C1 segment of cervical spinal cord (tissue), 14 donors: ENCODE data around the gene GID4.

Experiments
- DNase-seq, 14 donors: peaks; one replicate each; lab custom pipeline; 2025; lab: John Stamatoyannopoulos, UW

The GID4 gene

GRCh38 chr17:18042983-18043382 is 3.8 kb downstream of the GID4 start:
- DNase-seq, result no peak

GRCh38 chr17:18043491-18043890 is 4.3 kb downstream of the GID4 start:
- DNase-seq, result no peak

GRCh38 chr17:18044609-18045008 is 5.4 kb downstream of the GID4 start:
- no peak for DNase-seq

GRCh38 chr17:18045691-18046350 is 6.6 kb downstream of the GID4 start:
- no peak for DNase-seq

- DNase-seq, result no peak
These were observed 16.4 kb downstream of the GID4 start for GRCh38 chr17:18055597-18055996.

GRCh38 chr17:18056214-18056613 is 17.0 kb downstream of the GID4 start:
- DNase-seq, result no peak

DNA sequence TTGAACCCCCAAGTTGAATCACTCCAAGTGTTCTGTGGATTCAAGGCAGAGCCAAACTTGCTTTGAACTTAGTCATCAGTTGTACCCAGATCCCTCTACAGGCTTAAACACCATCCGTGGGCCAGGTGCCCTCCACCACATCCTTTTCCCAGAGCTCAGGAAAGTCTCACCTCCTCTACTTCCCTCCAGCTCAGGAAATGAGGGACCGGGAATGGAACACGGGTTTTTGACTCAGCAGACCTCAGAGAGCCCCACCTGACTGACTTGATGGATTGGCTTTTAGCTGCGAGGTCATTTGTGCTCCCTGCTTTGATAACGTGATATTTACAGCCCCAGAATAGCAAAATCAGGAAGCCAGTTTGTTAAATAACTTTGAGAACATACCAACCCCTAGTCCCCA is 20.1 kb downstream of the GID4 start:
- DNase-seq, result no peak

- DNase-seq, result no peak
These were observed 24.8 kb downstream of the GID4 start for GRCh38 chr17:18064053-18064452.

DNA sequence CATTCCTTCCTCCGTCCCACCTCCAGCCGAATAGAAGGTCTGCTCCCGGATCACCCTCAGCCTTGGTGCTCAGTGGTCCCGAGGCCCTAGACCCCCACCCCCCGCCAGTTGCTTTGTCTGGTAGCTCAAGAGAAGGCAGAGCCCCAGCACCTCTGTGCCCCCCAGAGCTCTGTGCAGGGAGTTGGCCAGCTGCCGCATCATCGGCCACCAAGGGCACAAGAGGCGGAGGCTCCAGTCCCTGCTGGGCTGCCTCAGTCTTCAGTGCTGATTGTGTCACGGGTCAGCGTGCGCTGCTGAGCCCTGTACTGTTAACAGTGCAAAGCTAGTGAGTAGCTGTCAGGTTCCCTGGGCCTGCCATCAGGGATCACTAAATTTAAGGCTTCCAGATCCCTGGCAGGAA is 26.3 kb downstream of the GID4 start:
- DNase-seq, result no peak

- DNase-seq, result no peak
These were observed 27.7 kb downstream of the GID4 start for GRCh38 chr17:18066866-18067265.

DNA sequence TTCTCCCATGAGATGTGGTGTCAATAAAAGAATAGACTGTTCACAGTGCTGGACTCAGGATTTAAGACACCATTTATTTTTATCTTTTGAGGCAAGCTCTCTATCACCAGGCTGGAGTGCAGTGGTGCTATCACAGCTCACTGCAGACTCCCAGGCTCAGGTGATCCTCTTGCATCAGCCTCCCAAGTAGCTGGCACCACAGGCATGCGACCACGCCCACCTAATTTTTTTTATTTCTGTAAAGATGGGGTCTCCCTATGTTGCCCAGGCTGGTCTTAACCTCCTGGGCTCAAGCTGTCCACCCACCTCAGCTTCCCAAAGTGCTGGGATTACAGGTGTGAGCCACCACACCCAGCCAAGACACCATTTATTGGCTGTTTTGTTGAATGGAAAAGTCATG is 29.9 kb downstream of the GID4 start:
- DNase-seq, result no peak

DNA sequence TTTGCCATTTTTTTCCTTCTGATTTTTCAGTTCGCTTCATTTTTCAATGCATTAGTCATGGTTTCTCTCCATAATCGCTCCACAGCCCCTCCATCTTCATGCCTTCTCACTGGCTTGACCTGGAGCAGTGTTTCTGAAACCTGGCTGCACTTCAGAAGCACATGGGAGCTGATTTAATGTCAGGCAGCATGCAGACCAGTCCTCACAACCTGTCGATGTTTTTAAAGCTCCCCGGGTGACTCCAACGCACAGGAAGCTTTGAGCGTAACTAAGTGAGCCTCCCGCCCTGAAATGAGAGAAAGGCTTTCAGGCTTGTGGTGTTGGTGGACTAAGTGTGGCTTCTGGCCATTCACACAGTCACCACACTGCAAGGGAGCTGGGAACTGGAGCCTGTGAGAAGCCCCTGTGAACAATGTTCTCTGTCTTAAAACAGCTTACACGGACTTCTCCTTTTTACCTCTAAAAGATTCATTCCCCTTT is 31.7 kb downstream of the GID4 start:
- no peak for DNase-seq

- DNase-seq, result no peak
These were observed 32.5 kb downstream of the GID4 start for GRCh38 chr17:18071751-18072150.

DNA sequence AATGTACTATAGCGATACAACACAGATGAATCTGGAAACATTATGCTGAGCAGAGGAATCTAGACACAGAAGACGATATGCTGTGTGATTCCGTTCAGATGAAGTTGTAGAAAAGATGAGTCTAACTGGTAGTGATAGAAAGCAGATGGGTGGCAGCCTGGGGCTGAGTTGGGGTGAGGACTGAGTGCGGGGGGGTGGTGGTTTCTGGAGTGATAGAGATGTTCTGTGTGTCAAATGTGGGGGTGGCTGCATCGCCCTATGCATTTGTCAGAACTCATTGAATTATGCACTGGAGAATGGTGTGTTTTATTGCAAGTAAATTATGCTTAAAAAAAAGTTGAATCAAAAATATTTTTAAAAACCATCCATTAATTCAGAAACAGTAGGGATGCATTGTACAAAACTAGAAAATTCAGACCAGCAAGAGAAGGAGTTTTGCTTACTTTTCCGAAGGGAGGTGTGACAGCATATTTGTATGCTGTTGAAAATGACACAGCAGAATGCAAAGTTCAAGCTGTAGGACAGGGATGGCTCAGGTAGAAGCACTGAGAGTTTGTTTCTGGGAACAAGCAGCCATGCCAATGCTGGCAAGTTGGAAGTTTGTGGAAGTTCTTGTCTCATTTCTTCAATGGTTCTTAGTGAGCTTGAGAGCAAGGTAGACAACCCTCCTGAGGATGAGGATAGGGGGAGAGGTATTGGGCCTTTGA is 35.5 kb downstream of the GID4 start:
- no peak for DNase-seq

- no peak for DNase-seq
These were observed 37.7 kb downstream of the GID4 start for GRCh38 chr17:18076936-18077335.

DNA sequence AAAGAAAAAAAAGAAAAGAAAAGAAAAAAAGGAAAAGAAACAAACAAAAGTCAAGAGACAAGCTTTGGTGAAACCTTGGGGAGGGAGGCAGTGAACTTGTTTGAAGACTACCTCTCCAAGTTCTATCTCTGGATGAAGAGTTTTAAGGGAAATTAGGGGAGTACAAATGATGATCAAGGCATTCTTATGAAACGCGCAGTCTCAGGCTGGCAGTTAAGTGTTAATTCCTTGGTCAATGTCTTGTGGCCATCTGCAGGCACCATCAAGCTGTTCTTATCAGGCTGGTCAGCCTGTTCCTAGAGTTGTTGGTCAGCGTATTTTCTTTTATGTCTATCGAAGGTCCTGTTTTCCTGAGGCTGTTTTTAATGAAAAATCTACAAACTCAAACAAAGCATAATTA is 40.3 kb downstream of the GID4 start:
- DNase-seq, result no peak

- no peak for DNase-seq
These were observed 45.0 kb downstream of the GID4 start for GRCh38 chr17:18084256-18084655.

- DNase-seq, result peak; percentile 26 to 90 (median 80)
These were observed 48.6 kb downstream of the GID4 start, which contains the start of gene DRG2 for GRCh38 chr17:18087610-18088491. Gene DRG2, plus strand, starts transcription at chr17:18087948. Its CDS starts 76 bp downstream, at chr17:18088024.

DNA sequence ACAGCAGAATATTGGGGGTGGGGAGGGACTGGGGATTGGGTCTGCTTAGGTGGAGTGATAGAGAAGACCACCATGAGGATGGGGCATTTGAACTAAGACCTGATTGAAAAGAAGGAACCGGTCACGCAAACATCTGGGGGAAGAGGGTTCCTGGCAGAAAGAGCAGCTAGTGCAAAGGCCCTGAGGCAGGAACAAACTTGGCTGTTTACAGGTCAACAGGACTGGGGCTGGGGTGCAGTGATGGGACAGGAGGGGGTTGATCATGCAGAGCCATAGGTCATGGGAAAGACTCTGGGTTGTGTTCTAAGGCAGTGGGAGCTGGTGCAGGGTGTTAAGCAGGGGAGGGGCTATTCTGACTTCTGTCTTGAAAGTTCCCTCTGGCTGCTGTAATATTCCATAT is 50.4 kb downstream of the GID4 start:
- no peak for DNase-seq

DNA sequence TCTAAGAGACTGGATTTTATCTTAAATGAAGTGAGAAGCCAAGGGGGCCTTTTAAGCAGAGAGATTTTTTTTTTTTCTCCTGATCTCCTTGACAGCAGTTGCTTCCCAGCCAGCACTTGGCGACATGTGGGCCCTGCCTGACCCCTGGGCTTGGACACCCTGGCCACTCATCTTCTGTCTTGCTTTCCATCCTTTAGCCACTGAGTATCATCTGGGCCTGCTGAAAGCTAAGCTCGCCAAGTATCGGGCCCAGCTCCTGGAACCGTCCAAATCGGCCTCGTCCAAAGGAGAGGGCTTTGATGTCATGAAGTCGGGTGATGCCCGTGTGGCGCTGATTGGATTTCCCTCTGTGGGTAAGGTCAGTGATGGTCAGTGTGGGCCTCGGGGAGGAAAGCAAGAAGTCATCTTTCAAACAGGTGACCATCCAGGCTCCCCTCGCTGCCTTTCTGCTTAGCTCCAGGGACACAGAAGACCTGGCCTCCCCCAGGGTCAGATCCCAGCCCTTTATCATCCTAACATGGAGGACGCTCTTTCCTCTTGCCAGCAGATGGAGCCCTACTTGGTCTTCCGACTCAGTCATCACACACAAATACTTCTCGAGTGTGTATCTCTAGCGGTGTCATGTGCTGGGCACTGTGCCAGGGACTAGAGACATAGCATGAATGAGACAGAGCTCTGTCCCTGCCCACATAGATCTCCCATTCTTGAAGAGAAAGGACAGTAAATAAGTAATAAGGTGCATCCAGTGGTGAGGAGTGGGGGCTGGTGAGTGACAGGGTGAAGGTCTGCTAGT is 54.6 kb downstream of the GID4 start:
- no peak for DNase-seq

DNA sequence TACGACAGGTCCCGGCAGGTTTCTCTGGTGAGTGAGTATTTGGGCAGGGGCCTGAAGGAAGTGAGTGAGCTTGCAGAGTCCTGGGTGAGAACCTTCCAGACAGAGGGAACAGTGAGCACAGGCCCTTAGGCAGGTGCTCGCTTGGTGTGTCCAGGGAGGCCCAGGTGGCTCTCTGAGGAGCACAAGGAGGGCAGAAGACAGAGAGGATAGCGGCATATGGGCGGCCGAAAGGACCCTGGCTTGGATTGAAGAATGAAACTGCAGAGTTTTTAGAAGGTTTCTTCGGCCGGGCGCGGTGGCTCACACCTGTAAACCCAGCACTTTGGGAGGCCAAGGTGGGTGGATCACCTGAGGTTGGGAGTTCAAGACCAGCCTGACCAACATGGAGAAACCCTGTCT is 55.2 kb downstream of the GID4 start:
- no peak for DNase-seq
